ENCODE results near the gene ARHGAP25.

GRCh38 chr2:68690851-68691250 lies 43.8 kb upstream of the ARHGAP25 start:
- TF ChIP-seq, protein P1, sequence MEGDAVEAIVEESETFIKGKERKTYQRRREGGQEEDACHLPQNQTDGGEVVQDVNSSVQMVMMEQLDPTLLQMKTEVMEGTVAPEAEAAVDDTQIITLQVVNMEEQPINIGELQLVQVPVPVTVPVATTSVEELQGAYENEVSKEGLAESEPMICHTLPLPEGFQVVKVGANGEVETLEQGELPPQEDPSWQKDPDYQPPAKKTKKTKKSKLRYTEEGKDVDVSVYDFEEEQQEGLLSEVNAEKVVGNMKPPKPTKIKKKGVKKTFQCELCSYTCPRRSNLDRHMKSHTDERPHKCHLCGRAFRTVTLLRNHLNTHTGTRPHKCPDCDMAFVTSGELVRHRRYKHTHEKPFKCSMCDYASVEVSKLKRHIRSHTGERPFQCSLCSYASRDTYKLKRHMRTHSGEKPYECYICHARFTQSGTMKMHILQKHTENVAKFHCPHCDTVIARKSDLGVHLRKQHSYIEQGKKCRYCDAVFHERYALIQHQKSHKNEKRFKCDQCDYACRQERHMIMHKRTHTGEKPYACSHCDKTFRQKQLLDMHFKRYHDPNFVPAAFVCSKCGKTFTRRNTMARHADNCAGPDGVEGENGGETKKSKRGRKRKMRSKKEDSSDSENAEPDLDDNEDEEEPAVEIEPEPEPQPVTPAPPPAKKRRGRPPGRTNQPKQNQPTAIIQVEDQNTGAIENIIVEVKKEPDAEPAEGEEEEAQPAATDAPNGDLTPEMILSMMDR (conservative IDR thresholded peaks at IDR 0.05; ENCODE audit: low read length) = no peak
- TF ChIP-seq EZH2phosphoT487 (IDR thresholded peaks at IDR 0.05; ENCODE audit: borderline replicate concordance, low read depth, low read length) = no peak
